ENCODE data around the gene MMP28. TPM values are rescaled to one million over a fixed set of nuclear protein-coding genes. Genes with fewer than 3 reads are reported as not detected.

The MMP28 gene
- 10 to 100 TPM; 12.4 to 48.0 (median 28.6) TPM for total RNA-seq

GRCh38 chr17:35795007-35795870, at the start of gene MMP28:
Gene MMP28, minus strand, starts transcription at chr17:35795641. Its CDS starts 264 bp downstream, at chr17:35795377.
- Histone ChIP-seq H3K36me3 (no peaks in the 10 kb centered on the region), H3K27me3 (no peaks in the 10 kb centered on the region), H3K4me3 (replicated peaks in 1 of 3) (peak within 1 kb of the TSS; percentile 31 to 58 (median 51)), H3K27ac (peak within 1 kb of the TSS in 2 of 3 donors; percentile 59 to 71), H3K4me1 (peaks cover 26 to 37% of the 10 kb centered on the region in 2 donors), H3K9me3 (no peaks in the 10 kb centered on the region)
- 0 to 10% methylated on average over 5 to 26 of the region's 89 CpGs for WGBS, 2 donors
- peak; percentile 53 to 61 for DNase-seq
- TF ChIP-seq POLR2A (IDR thresholded peaks at IDR 0.05) (peak in 1 of 2 donors; percentile 74), CTCF (IDR thresholded peaks at IDR 0.05) (no peak)
- intact Hi-C loops (cut with DNase I) = no loop called here

GRCh38 chr17:35844547-35844946, 49.1 kb upstream of the MMP28 start:
- peaks cover 54 to 81% of the 10 kb centered on the region in 2 donors for H3K36me3 ChIP-seq
- no peak overlapping the region for H3K4me3 ChIP-seq (replicated peaks in 1 of 3)
- H3K27ac ChIP-seq = no peak overlapping the region
- no peaks in the 10 kb centered on the region for H3K9me3 ChIP-seq
- TF ChIP-seq CTCF (IDR thresholded peaks at IDR 0.05) (no peak), POLR2A (IDR thresholded peaks at IDR 0.05) (no peak)
- DNase-seq = no peak
- H3K27me3 ChIP-seq = no peaks in the 10 kb centered on the region
- 93 to 96% methylated on average over 19 of the region's 19 CpGs for WGBS, 2 donors
- no peaks in the 10 kb centered on the region for H3K4me1 ChIP-seq
- intact Hi-C loops (cut with DNase I) = no loop called here

GRCh38 chr17:35843698-35844097, 48.3 kb upstream of the MMP28 start:
- Histone ChIP-seq H3K36me3 (peaks cover 58 to 89% of the 10 kb centered on the region in 2 donors), H3K4me1 (no peaks in the 10 kb centered on the region), H3K27me3 (no peaks in the 10 kb centered on the region), H3K27ac (no peak overlapping the region), H3K4me3 (replicated peaks in 1 of 3) (no peak overlapping the region), H3K9me3 (no peaks in the 10 kb centered on the region)
- no peak for TF ChIP-seq CTCF (IDR thresholded peaks at IDR 0.05)
- no peak for TF ChIP-seq POLR2A (IDR thresholded peaks at IDR 0.05)
- 95 to 96% methylated on average over 2 of the region's 2 CpGs for WGBS, 2 donors
- DNase-seq = no peak
- intact Hi-C loops (cut with DNase I) = no loop called here

- Histone ChIP-seq H3K27me3 (no peaks in the 10 kb centered on the region), H3K27ac (no peak overlapping the region), H3K4me3 (replicated peaks in 1 of 3) (no peak overlapping the region), H3K36me3 (peaks cover 67 to 95% of the 10 kb centered on the region in 2 donors), H3K4me1 (no peaks in the 10 kb centered on the region), H3K9me3 (no peaks in the 10 kb centered on the region)
- intact Hi-C loops (cut with DNase I) = no loop called here
- TF ChIP-seq POLR2A (IDR thresholded peaks at IDR 0.05) = no peak
- TF ChIP-seq CTCF (IDR thresholded peaks at IDR 0.05) = no peak
- 98% methylated on average over 5 of the region's 5 CpGs for WGBS, 2 donors
- no peak for DNase-seq
These were observed 46.8 kb upstream of the MMP28 start for GRCh38 chr17:35842239-35842638.

GRCh38 chr17:35841505-35841904, 46.1 kb upstream of the MMP28 start:
- intact Hi-C loops (cut with DNase I) = no loop called here
- WGBS, 2 donors = 91 to 99% methylated on average over 4 of the region's 4 CpGs
- Histone ChIP-seq H3K27me3 (no peaks in the 10 kb centered on the region), H3K9me3 (no peaks in the 10 kb centered on the region), H3K27ac (no peak overlapping the region), H3K4me1 (no peaks in the 10 kb centered on the region), H3K36me3 (peaks cover 72 to 95% of the 10 kb centered on the region in 2 donors), H3K4me3 (replicated peaks in 1 of 3) (no peak overlapping the region)
- no peak for DNase-seq
- TF ChIP-seq POLR2A (IDR thresholded peaks at IDR 0.05) (no peak), CTCF (IDR thresholded peaks at IDR 0.05) (no peak)

Data from thyroid gland (tissue), 4 donors.